ENCODE data around the gene GMNN.

- no peak for TF ChIP-seq CTCF (IDR thresholded peaks at IDR 0.05)
- TF ChIP-seq POLR2A (IDR thresholded peaks at IDR 0.05): no peak
Measured at GRCh38 chr6:24757611-24758010, 17.1 kb upstream of the GMNN start.
